ENCODE measurements around the gene GPR27. TPM values are rescaled to one million over a fixed set of nuclear protein-coding genes. Genes with fewer than 3 reads are reported as not detected.
A peak's percentile ranks its signal among the peaks of the same experiment; 100 is the strongest.

GPR27 gene
- total RNA-seq, 1 donor from 2014 or later, result not detected

DNA sequence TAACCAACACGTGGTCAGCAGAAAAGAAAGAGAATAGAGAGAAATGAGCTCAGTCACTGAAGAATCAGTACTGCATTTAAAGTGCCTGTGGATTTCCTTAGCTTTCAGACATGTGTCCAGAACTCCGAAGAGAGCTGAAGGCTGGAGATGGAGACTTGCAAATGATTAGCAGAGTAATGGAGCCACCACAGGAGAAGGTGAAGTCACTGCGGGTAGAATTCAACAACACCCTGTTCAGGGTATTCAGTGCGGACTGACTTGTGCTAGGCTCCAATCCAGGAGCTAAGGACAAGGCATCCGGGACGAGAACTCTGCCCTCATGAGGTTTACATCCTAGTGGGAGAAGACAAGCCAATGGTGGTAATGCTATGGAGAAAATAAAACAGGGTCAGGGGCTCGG, 32.7 kb upstream of the GPR27 start:
- CTCF ChIA-PET, result no interaction called here
- POLR2A ChIA-PET, result no interaction called here
- intact Hi-C loops (cut with micrococcal nuclease), result loop anchor here (10.0 kb wide), 2 partner anchors 544 to 724 kb away; partner anchors contain the start of gene RYBP

DNA sequence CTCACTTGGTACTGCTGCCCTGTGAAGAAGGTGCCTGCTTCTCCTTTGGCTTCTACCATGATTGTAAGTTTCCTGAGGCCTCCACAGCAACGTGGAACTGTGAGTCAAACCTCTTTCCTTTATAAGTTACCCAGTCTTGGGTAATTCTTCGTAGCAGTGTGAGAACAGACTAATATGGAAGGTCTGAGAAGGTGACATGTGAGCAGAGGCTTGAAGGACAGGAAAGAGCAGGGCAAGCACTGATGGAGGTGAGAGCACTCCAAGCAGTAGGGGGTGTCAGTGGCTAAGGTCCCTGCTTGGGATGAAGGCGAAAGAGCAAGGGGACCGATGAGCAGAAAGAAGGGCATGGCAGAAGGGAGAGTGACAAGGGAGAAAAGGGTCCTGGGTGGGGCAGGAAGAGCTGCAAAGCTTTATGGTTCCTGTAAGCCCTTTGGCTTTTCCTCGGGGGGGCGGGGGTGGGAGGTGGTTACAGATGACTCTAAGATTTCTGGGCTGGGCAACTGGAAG, 32.0 kb upstream of the GPR27 start:
- no peak overlapping the region for H3K4me3 Mint-ChIP-seq
- peaks cover 31% of the 10 kb centered on the region for H3K4me1 Mint-ChIP-seq
- peaks cover 14% of the 10 kb centered on the region for H3K27me3 Mint-ChIP-seq
- ATAC-seq (ENCODE audit: low read depth) (no peak), DNase-seq (no peak)
- ChIA-PET POLR2A (no interaction called here), CTCF (no interaction called here)
- intact Hi-C loops (cut with micrococcal nuclease), result loop anchor here (10.0 kb wide), 2 partner anchors 543 to 723 kb away; partner anchors contain the start of gene RYBP
- no peaks in the 10 kb centered on the region for H3K9me3 Mint-ChIP-seq
- H3K27ac Mint-ChIP-seq, result no peak overlapping the region
- TF ChIP-seq, protein P1, sequence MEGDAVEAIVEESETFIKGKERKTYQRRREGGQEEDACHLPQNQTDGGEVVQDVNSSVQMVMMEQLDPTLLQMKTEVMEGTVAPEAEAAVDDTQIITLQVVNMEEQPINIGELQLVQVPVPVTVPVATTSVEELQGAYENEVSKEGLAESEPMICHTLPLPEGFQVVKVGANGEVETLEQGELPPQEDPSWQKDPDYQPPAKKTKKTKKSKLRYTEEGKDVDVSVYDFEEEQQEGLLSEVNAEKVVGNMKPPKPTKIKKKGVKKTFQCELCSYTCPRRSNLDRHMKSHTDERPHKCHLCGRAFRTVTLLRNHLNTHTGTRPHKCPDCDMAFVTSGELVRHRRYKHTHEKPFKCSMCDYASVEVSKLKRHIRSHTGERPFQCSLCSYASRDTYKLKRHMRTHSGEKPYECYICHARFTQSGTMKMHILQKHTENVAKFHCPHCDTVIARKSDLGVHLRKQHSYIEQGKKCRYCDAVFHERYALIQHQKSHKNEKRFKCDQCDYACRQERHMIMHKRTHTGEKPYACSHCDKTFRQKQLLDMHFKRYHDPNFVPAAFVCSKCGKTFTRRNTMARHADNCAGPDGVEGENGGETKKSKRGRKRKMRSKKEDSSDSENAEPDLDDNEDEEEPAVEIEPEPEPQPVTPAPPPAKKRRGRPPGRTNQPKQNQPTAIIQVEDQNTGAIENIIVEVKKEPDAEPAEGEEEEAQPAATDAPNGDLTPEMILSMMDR (IDR thresholded peaks at IDR 0.05), result no peak
- H3K36me3 Mint-ChIP-seq (ENCODE audit: low read depth), result no peaks in the 10 kb centered on the region

More for the DNA sequence above, 32.7 kb upstream of the GPR27 start:
- ATAC-seq (ENCODE audit: low read depth) (no peak), DNase-seq (no peak)
- H3K36me3 Mint-ChIP-seq (ENCODE audit: low read depth), result no peaks in the 10 kb centered on the region
- no peaks in the 10 kb centered on the region for H3K9me3 Mint-ChIP-seq
- H3K4me1 Mint-ChIP-seq, result peaks cover 27% of the 10 kb centered on the region
- H3K4me3 Mint-ChIP-seq, result no peak overlapping the region
- peaks cover 11% of the 10 kb centered on the region for H3K27me3 Mint-ChIP-seq
- no peak overlapping the region for H3K27ac Mint-ChIP-seq
- TF ChIP-seq, protein P1 (IDR thresholded peaks at IDR 0.05), result no peak

DNA sequence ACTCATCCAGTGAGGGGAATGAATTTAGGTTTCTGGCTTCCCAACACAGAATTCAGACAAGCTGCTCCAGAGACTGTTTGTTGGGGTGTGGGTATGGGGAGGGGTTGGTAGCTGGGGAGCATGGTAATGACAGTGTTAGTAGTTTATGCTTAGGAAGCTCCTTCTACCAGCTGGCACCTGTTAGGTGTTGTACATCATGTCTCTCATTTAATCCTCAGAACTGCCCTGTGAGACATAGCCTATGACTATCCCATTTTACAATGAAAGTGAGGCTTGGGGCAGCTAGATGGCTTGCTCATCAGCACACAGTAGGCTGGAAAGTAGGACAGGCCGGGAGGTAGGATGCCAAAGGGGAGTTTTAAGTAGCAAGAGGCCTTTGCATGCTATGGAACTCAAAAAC, 31.0 kb upstream of the GPR27 start:
- no peak overlapping the region for H3K4me3 Mint-ChIP-seq
- ATAC-seq (ENCODE audit: low read depth) (no peak), DNase-seq (no peak)
- ChIA-PET POLR2A (interaction anchor here (0.6 kb wide), 1 partner anchor 744 kb away, joined by 7 read pairs; no protein-coding TSS in a partner anchor), CTCF (interaction anchor here (2.3 kb wide), 1 partner anchor 12 kb away, joined by 6 read pairs; no protein-coding TSS in a partner anchor)
- peaks cover 31% of the 10 kb centered on the region for H3K4me1 Mint-ChIP-seq
- H3K27me3 Mint-ChIP-seq, result peaks cover 14% of the 10 kb centered on the region
- TF ChIP-seq, protein P1 (IDR thresholded peaks at IDR 0.05), result no peak
- intact Hi-C loops (cut with micrococcal nuclease), result loop anchor here (10.0 kb wide), 2 partner anchors 542 to 722 kb away; partner anchors contain the start of gene RYBP
- no peaks in the 10 kb centered on the region for H3K9me3 Mint-ChIP-seq
- no peaks in the 10 kb centered on the region for H3K36me3 Mint-ChIP-seq (ENCODE audit: low read depth)
- H3K27ac Mint-ChIP-seq, result no peak overlapping the region

DNA sequence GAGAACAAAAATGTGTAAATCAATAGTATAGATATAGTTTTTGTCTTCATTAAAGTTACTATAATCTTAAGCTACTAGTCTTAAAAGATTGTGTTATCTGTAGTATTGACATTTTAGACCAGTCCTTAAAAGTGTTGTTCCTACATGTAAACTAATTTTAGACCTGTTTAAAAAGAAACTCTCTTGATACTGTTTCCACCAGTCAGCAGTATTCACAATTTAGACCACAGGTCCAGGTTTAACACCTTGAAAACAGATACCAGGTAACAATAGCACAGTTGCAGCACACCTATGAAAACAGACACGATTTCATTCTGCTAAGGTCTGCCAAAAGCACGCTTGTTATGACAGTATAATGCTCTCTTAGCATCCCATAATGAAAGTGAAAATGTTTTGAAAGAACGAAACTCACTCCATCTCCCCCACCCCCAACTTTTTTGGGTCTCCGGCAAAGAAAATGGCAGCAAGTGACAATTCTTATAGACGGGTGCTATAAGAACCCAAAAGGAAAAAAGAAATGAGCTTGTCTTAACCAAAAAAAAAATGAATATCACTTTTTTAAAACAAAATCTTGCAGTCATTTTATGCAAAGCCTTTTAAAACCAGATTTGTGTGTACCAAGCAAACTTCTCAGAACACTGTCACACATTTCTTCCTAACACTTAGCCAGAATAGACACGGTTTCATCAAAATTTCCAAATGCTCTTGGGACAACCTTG, 30.0 kb upstream of the GPR27 start:
- H3K36me3 Mint-ChIP-seq (ENCODE audit: low read depth), result no peaks in the 10 kb centered on the region
- POLR2A ChIA-PET, result no interaction called here
- H3K4me3 Mint-ChIP-seq, result peak overlapping the region; percentile 86
- TF ChIP-seq, protein P1 (IDR thresholded peaks at IDR 0.05), result no peak
- ATAC-seq (ENCODE audit: low read depth) (peak; percentile 38), DNase-seq (no peak)
- H3K27ac Mint-ChIP-seq, result no peak overlapping the region
- peaks cover 31% of the 10 kb centered on the region for H3K4me1 Mint-ChIP-seq
- no peaks in the 10 kb centered on the region for H3K9me3 Mint-ChIP-seq
- intact Hi-C loops (cut with micrococcal nuclease), result loop anchor here (2.0 to 10.0 kb wide), 3 partner anchors 541 to 1273 kb away; partner anchors contain the start of genes PPP4R2 and RYBP
- H3K27me3 Mint-ChIP-seq, result peaks cover 18% of the 10 kb centered on the region
- CTCF ChIA-PET, result interaction anchor here (1.0 to 2.3 kb wide), 3 partner anchors 9 to 1099 kb away, joined by 3 to 6 read pairs (median 5); no protein-coding TSS in a partner anchor

DNA sequence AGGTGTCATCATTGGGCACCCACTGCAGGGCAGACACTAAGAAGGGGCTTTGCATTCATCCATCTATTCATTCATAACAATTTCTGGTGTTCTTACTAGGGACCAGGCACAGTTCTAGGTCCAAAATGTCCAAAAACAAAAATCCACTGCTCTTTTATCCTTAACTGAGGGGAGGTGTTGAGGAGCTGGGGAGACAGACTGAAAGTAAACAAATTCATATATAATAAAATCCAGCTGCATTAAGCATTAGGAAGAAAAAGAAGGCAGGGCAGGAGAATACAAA, 29.5 kb upstream of the GPR27 start:
- DNase-seq, result no peak
- no peaks in the 10 kb centered on the region for H3K9me3 Mint-ChIP-seq
- H3K27me3 Mint-ChIP-seq, result peaks cover 18% of the 10 kb centered on the region
- H3K27ac Mint-ChIP-seq, result peak overlapping the region; percentile 41
- peak overlapping the region; percentile 86 for H3K4me3 Mint-ChIP-seq
- intact Hi-C loops (cut with micrococcal nuclease), result loop anchor here (2.0 to 10.0 kb wide), 3 partner anchors 541 to 1273 kb away; partner anchors contain the start of genes PPP4R2 and RYBP
- H3K36me3 Mint-ChIP-seq (ENCODE audit: low read depth), result no peaks in the 10 kb centered on the region
- CTCF ChIA-PET, result interaction anchor here (0.9 to 2.3 kb wide), 4 partner anchors 9 to 1098 kb away, joined by 3 to 6 read pairs (median 4); no protein-coding TSS in a partner anchor
- TF ChIP-seq, protein P1 (IDR thresholded peaks at IDR 0.05), result no peak
- no peak for ATAC-seq (ENCODE audit: low read depth)
- H3K4me1 Mint-ChIP-seq, result peaks cover 31% of the 10 kb centered on the region
- POLR2A ChIA-PET, result no interaction called here

All from activated B cell treated with CpG ODN at 0.5 μM for 24 hours (primary cell).